HEK293 (cell line): Measurements from ENCODE around the gene TCHHL1.

ENCODE experiments used
- EGR2 ChIP-seq: fragments of 450-650 bp; formaldehyde crosslinking; IDR thresholded peaks from 2 replicates; pipeline ENCODE4 v1.5.1; 2016; ENCODE audit warnings: low read depth, missing biosample characterization, missing genetic modification characterization
- FEZF1 ChIP-seq: fragments of 450-650 bp; formaldehyde crosslinking; IDR thresholded peaks from 2 replicates; pipeline ENCODE4 v1.5.1; 2016; ENCODE audit warnings: missing biosample characterization, missing genetic modification characterization
- HOXC10 ChIP-seq: sonication (generic); formaldehyde crosslinking; IDR thresholded peaks from 2 replicates; pipeline ENCODE4 v1.8.1; 2023; ENCODE audit warnings: mild to moderate bottlenecking, missing genetic modification reagents
- HOXD13 ChIP-seq: sonication (generic); formaldehyde crosslinking; IDR thresholded peaks from 2 replicates; pipeline ENCODE4 v1.8.0; 2022; ENCODE audit warnings: missing genetic modification reagents, borderline replicate concordance
- KLF16 ChIP-seq: fragments of 450-650 bp; formaldehyde crosslinking; IDR thresholded peaks from 2 replicates; pipeline ENCODE4 v1.5.1; 2017; ENCODE audit warnings: missing biosample characterization, missing genetic modification characterization
- PRDM1 ChIP-seq: fragments of 450-650 bp; formaldehyde crosslinking; IDR thresholded peaks from 2 replicates; pipeline ENCODE4; 2016; ENCODE audit warnings: missing biosample characterization, missing genetic modification characterization
- SP2 ChIP-seq: fragments of 450-650 bp; formaldehyde crosslinking; IDR thresholded peaks from 2 replicates; pipeline ENCODE4 v1.5.1; 2016; ENCODE audit warnings: missing biosample characterization, missing genetic modification characterization
- TCF7L2 ChIP-seq: IDR thresholded peaks from 2 replicates; pipeline ENCODE4 v1.6.1; 2011; ENCODE audit warnings: low read depth, mild to moderate bottlenecking, inconsistent platforms, low read length, moderate library complexity, borderline replicate concordance
- TRIM28 ChIP-seq: IDR thresholded peaks from 2 replicates; pipeline ENCODE4 v1.6.1; 2011; ENCODE audit warnings: low read length, control low read depth, borderline replicate concordance
- YY2 ChIP-seq: fragments of 450-650 bp; formaldehyde crosslinking; IDR thresholded peaks from 2 replicates; pipeline ENCODE4 v1.5.1; 2016; ENCODE audit warnings: missing biosample characterization, missing genetic modification characterization
- ZBTB17 ChIP-seq: fragments of 450-650 bp; formaldehyde crosslinking; IDR thresholded peaks from 2 replicates; pipeline ENCODE4 v1.5.1; 2016; ENCODE audit warnings: missing biosample characterization, missing genetic modification characterization
- ZBTB20 ChIP-seq: fragments of 450-650 bp; formaldehyde crosslinking; IDR thresholded peaks from 2 replicates; pipeline ENCODE4 v1.5.1; 2016; ENCODE audit warnings: missing biosample characterization, missing genetic modification characterization
- ZBTB48 ChIP-seq: fragments of 450-650 bp; formaldehyde crosslinking; IDR thresholded peaks from 2 replicates; pipeline ENCODE4 v1.5.1; 2016; ENCODE audit warnings: missing biosample characterization, missing genetic modification characterization
- ZEB2 ChIP-seq: fragments of 450-650 bp; formaldehyde crosslinking; IDR thresholded peaks from 2 replicates; pipeline ENCODE4 v1.5.1; 2016; ENCODE audit warnings: missing biosample characterization, missing genetic modification characterization
- ZFP69B ChIP-seq: fragments of 450-650 bp; formaldehyde crosslinking; IDR thresholded peaks from 2 replicates; pipeline ENCODE4 v1.5.1; 2016; ENCODE audit warnings: missing biosample characterization, missing genetic modification characterization
- ZIC2 ChIP-seq: fragments of 450-650 bp; formaldehyde crosslinking; IDR thresholded peaks from 2 replicates; pipeline ENCODE4 v1.5.1; 2016; ENCODE audit warnings: missing biosample characterization, missing genetic modification characterization
- ZNF112 ChIP-seq: fragments of 450-650 bp; formaldehyde crosslinking; IDR thresholded peaks from 2 replicates; pipeline ENCODE4 v1.5.0; 2017; ENCODE audit warnings: missing biosample characterization, missing genetic modification characterization
- ZNF132 ChIP-seq: fragments of 450-650 bp; formaldehyde crosslinking; IDR thresholded peaks from 2 replicates; pipeline ENCODE4 v1.5.1; 2017; ENCODE audit warnings: missing biosample characterization, missing genetic modification characterization, borderline replicate concordance
- ZNF133 ChIP-seq: fragments of 450-650 bp; formaldehyde crosslinking; IDR thresholded peaks from 2 replicates; pipeline ENCODE4 v1.5.1; 2016; ENCODE audit warnings: missing biosample characterization, missing genetic modification characterization
- ZNF274 ChIP-seq, 2 experiments: fragments of 200-500 bp in 1 of 2; fragments of 450-650 bp in 1 of 2; sonication (Bioruptor generic) in 1 of 2; formaldehyde crosslinking in 1 of 2; IDR thresholded peaks; 2 replicates each; pipeline versions ENCODE4 v1.5.1 to v1.6.1; 2014 to 2016; ENCODE audit warnings: borderline replicate concordance in 1 of 2, inconsistent platforms in 1 of 2, low read length in 1 of 2, missing biosample characterization in 1 of 2, missing genetic modification characterization in 1 of 2
- ZNF324 ChIP-seq: fragments of 450-650 bp; formaldehyde crosslinking; IDR thresholded peaks from 2 replicates; pipeline ENCODE4 v1.5.1; 2016; ENCODE audit warnings: missing biosample characterization, missing genetic modification characterization
- ZNF426 ChIP-seq: fragments of 450-650 bp; formaldehyde crosslinking; IDR thresholded peaks from 2 replicates; pipeline ENCODE4 v1.5.1; 2017; ENCODE audit warnings: missing biosample characterization, missing genetic modification characterization, mild to moderate bottlenecking, inconsistent platforms, moderate library complexity
- ZNF473 ChIP-seq: fragments of 450-650 bp; formaldehyde crosslinking; IDR thresholded peaks from 2 replicates; pipeline ENCODE4 v1.5.1; 2017; ENCODE audit warnings: missing biosample characterization, missing genetic modification characterization
- ZNF48 ChIP-seq: fragments of 450-650 bp; formaldehyde crosslinking; IDR thresholded peaks from 2 replicates; pipeline ENCODE4 v1.5.1; 2016; ENCODE audit warnings: missing biosample characterization, missing genetic modification characterization
- ZNF623 ChIP-seq: fragments of 450-650 bp; formaldehyde crosslinking; IDR thresholded peaks from 2 replicates; pipeline ENCODE4 v1.5.1; 2016; ENCODE audit warnings: missing biosample characterization, missing genetic modification characterization
- ZNF76 ChIP-seq: fragments of 450-650 bp; formaldehyde crosslinking; IDR thresholded peaks from 2 replicates; pipeline ENCODE4; 2016; ENCODE audit warnings: low read depth, missing biosample characterization, missing genetic modification characterization, borderline replicate concordance
- ZNF768 ChIP-seq: fragments of 450-650 bp; formaldehyde crosslinking; IDR thresholded peaks from 2 replicates; pipeline ENCODE4 v1.5.1; 2018; ENCODE audit warnings: missing biosample characterization, mild to moderate bottlenecking, missing genetic modification characterization
- ZNF837 ChIP-seq: fragments of 450-650 bp; formaldehyde crosslinking; IDR thresholded peaks from 2 replicates; pipeline ENCODE4 v1.5.1; 2016; ENCODE audit warnings: missing biosample characterization, missing genetic modification characterization
- ZXDB ChIP-seq: fragments of 450-650 bp; formaldehyde crosslinking; IDR thresholded peaks from 2 replicates; pipeline ENCODE4 v1.5.1; 2016; ENCODE audit warnings: missing biosample characterization, missing genetic modification characterization
- TF ChIP-seq, protein P1 (sequence below): fragments of 450-650 bp; formaldehyde crosslinking; IDR thresholded peaks from 2 replicates; pipeline ENCODE4 v1.5.1; 2016; ENCODE audit warnings: missing biosample characterization, missing genetic modification characterization
- TF ChIP-seq, protein P2 (sequence below): fragments of 450-650 bp; formaldehyde crosslinking; conservative IDR thresholded peaks from 2 replicates; pipeline ENCODE4 v1.5.1; 2016; ENCODE audit warnings: low read depth, missing biosample characterization, missing genetic modification characterization
- TF ChIP-seq, protein P3 (sequence below): fragments of 450-650 bp; formaldehyde crosslinking; IDR thresholded peaks from 2 replicates; pipeline ENCODE4; 2016; ENCODE audit warnings: missing biosample characterization, missing genetic modification characterization
- TF ChIP-seq, protein P4 (sequence below): fragments of 450-650 bp; formaldehyde crosslinking; IDR thresholded peaks from 2 replicates; pipeline ENCODE4 v1.5.1; 2016; ENCODE audit warnings: missing biosample characterization, missing genetic modification characterization
- TF ChIP-seq, protein P5 (sequence below): fragments of 450-650 bp; formaldehyde crosslinking; IDR thresholded peaks from 2 replicates; pipeline ENCODE4 v1.5.1; 2017; ENCODE audit warnings: missing biosample characterization, missing genetic modification characterization

TCHHL1 gene

DNA sequence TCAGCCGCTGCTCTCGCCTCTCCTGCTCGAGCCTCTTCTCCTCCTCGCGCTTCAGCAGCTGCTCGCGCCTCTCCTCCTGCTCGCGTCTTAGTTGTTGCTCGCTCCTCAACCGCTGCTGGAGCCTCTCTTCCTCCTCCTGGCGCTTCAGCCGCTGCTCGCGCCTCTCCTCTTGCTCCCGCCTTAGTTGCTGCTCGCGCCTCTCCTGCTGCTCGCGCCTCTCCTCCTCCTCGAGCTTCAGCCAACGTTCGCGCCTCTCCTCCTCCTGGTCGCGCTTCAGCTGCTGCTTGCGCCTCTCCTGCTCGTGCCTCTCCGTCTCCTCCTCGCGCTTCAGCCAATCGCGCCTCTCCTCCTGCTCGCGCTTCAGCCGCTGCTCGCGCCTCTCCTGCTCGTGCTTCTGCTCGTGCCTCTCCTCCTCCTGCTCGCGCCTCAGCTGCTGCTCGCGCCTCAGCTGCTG lies 22.7 kb upstream of the TCHHL1 start (continued):
- TF ChIP-seq ZEB2 (peak; percentile 36; the same call in 1 of the 2 replicates), HOXD13 (no peak), ZNF132 (tag by site-specific recombination) (no peak), TRIM28 (peak; percentile 10; the same call in 1 of the 2 replicates), ZNF426 (tag by site-specific recombination) (no peak), ZIC2 (tag by site-specific recombination) (no peak), TCF7L2 (no peak), ZBTB17 (tag by site-specific recombination) (peak; percentile 99), ZBTB20 (tag by site-specific recombination) (no peak), ZNF768 (tag by site-specific recombination) (no peak), KLF16 (tag by site-specific recombination) (peak; percentile 68), ZFP69B (tag by site-specific recombination) (peak; percentile 53; the same call in 1 of the 2 replicates), EGR2 (no peak), ZNF274 (IDR thresholded peaks at IDR 0.05; ENCODE audit: low read length) (no peak), ZNF274 (tag by site-specific recombination; IDR thresholded peaks at IDR 0.05; ENCODE audit: borderline replicate concordance) (no peak), ZNF48 (tag by site-specific recombination) (no peak), SP2 (tag by site-specific recombination) (peak; percentile 75), HOXC10 (peak; percentile 82; the same call in 1 of the 2 replicates), ZNF76 (tag by site-specific recombination) (peak; percentile 50; the same call in 1 of the 2 replicates), ZBTB48 (no peak), FEZF1 (tag by site-specific recombination) (peak; percentile 51), ZNF112 (tag by site-specific recombination) (no peak), PRDM1 (no peak), ZNF837 (tag by site-specific recombination) (peak; percentile 89; the same call in 1 of the 2 replicates), YY2 (no peak), ZNF623 (no peak), ZXDB (tag by site-specific recombination) (no peak; the same call in 1 of the 2 replicates), ZNF324 (tag by site-specific recombination) (no peak), ZNF473 (tag by site-specific recombination) (no peak), ZNF133 (tag by site-specific recombination) (peak; percentile 17; the same call in 1 of the 2 replicates)
- TF ChIP-seq, protein P1, sequence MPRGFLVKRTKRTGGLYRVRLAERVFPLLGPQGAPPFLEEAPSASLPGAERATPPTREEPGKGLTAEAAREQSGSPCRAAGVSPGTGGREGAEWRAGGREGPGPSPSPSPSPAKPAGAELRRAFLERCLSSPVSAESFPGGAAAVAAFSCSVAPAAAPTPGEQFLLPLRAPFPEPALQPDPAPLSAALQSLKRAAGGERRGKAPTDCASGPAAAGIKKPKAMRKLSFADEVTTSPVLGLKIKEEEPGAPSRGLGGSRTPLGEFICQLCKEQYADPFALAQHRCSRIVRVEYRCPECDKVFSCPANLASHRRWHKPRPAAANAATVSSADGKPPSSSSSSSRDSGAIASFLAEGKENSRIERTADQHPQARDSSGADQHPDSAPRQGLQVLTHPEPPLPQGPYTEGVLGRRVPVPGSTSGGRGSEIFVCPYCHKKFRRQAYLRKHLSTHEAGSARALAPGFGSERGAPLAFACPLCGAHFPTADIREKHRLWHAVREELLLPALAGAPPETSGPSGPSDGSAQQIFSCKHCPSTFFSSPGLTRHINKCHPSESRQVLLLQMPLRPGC (tag by site-specific recombination), result no peak
- TF ChIP-seq, protein P2, sequence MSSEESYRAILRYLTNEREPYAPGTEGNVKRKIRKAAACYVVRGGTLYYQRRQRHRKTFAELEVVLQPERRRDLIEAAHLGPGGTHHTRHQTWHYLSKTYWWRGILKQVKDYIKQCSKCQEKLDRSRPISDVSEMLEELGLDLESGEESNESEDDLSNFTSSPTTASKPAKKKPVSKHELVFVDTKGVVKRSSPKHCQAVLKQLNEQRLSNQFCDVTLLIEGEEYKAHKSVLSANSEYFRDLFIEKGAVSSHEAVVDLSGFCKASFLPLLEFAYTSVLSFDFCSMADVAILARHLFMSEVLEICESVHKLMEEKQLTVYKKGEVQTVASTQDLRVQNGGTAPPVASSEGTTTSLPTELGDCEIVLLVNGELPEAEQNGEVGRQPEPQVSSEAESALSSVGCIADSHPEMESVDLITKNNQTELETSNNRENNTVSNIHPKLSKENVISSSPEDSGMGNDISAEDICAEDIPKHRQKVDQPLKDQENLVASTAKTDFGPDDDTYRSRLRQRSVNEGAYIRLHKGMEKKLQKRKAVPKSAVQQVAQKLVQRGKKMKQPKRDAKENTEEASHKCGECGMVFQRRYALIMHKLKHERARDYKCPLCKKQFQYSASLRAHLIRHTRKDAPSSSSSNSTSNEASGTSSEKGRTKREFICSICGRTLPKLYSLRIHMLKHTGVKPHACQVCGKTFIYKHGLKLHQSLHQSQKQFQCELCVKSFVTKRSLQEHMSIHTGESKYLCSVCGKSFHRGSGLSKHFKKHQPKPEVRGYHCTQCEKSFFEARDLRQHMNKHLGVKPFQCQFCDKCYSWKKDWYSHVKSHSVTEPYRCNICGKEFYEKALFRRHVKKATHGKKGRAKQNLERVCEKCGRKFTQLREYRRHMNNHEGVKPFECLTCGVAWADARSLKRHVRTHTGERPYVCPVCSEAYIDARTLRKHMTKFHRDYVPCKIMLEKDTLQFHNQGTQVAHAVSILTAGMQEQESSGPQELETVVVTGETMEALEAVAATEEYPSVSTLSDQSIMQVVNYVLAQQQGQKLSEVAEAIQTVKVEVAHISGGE (tag by site-specific recombination), result no peak
- TF ChIP-seq, protein P3, sequence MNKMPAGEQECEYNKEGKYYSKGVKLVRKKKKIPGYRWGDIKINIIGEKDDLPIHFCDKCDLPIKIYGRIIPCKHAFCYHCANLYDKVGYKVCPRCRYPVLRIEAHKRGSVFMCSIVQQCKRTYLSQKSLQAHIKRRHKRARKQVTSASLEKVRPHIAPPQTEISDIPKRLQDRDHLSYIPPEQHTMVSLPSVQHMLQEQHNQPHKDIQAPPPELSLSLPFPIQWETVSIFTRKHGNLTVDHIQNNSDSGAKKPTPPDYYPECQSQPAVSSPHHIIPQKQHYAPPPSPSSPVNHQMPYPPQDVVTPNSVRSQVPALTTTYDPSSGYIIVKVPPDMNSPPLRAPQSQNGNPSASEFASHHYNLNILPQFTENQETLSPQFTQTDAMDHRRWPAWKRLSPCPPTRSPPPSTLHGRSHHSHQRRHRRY (tag by site-specific recombination), result no peak
- TF ChIP-seq, protein P4, sequence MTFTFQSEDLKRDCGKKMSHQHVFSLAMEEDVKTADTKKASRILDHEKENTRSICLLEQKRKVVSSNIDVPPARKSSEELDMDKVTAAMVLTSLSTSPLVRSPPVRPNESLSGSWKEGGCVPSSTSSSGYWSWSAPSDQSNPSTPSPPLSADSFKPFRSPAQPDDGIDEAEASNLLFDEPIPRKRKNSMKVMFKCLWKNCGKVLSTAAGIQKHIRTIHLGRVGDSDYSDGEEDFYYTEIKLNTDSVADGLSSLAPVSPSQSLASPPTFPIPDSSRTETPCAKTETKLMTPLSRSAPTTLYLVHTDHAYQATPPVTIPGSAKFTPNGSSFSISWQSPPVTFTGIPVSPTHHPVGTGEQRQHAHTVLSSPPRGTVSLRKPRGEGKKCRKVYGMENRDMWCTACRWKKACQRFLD (tag by site-specific recombination), result no peak
- TF ChIP-seq, protein P5, sequence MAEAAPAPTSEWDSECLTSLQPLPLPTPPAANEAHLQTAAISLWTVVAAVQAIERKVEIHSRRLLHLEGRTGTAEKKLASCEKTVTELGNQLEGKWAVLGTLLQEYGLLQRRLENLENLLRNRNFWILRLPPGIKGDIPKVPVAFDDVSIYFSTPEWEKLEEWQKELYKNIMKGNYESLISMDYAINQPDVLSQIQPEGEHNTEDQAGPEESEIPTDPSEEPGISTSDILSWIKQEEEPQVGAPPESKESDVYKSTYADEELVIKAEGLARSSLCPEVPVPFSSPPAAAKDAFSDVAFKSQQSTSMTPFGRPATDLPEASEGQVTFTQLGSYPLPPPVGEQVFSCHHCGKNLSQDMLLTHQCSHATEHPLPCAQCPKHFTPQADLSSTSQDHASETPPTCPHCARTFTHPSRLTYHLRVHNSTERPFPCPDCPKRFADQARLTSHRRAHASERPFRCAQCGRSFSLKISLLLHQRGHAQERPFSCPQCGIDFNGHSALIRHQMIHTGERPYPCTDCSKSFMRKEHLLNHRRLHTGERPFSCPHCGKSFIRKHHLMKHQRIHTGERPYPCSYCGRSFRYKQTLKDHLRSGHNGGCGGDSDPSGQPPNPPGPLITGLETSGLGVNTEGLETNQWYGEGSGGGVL (tag by site-specific recombination), result no peak
